ENCODE results near the gene SDK1.

The SDK1 gene

GRCh38 chr7:4013793-4014192 lies 712.7 kb downstream of the SDK1 start:
- TF ChIP-seq GATA1 (IDR thresholded peaks at IDR 0.05; ENCODE audit: low read depth, low read length) (no peak), POLR2A (IDR thresholded peaks at IDR 0.05; ENCODE audit: low read length) (no peak)
- DNase-seq = no peak

GRCh38 chr7:4014346-4015050 lies 713.4 kb downstream of the SDK1 start:
- no peak for TF ChIP-seq GATA1 (IDR thresholded peaks at IDR 0.05; ENCODE audit: low read depth, low read length)
- no peak for TF ChIP-seq POLR2A (IDR thresholded peaks at IDR 0.05; ENCODE audit: low read length)
- DNase-seq = no peak

GRCh38 chr7:4015371-4015770 lies 714.3 kb downstream of the SDK1 start:
- no peak for DNase-seq
- TF ChIP-seq GATA1 (IDR thresholded peaks at IDR 0.05; ENCODE audit: low read depth, low read length) (no peak), POLR2A (IDR thresholded peaks at IDR 0.05; ENCODE audit: low read length) (no peak)

GRCh38 chr7:4015996-4016395 lies 714.9 kb downstream of the SDK1 start:
- no peak for DNase-seq
- no peak for TF ChIP-seq GATA1 (IDR thresholded peaks at IDR 0.05; ENCODE audit: low read depth, low read length)
- TF ChIP-seq POLR2A (IDR thresholded peaks at IDR 0.05; ENCODE audit: low read length) = no peak

- no peak for TF ChIP-seq GATA1 (IDR thresholded peaks at IDR 0.05; ENCODE audit: low read depth, low read length)
- TF ChIP-seq POLR2A (IDR thresholded peaks at IDR 0.05; ENCODE audit: low read length) = no peak
- no peak for DNase-seq
Measured at GRCh38 chr7:4017081-4017480, 716.0 kb downstream of the SDK1 start.

GRCh38 chr7:4017785-4018184 lies 716.7 kb downstream of the SDK1 start:
- TF ChIP-seq GATA1 (IDR thresholded peaks at IDR 0.05; ENCODE audit: low read depth, low read length) (no peak), POLR2A (IDR thresholded peaks at IDR 0.05; ENCODE audit: low read length) (no peak)
- DNase-seq = no peak

- TF ChIP-seq POLR2A (IDR thresholded peaks at IDR 0.05; ENCODE audit: low read length) (no peak), GATA1 (IDR thresholded peaks at IDR 0.05; ENCODE audit: low read depth, low read length) (no peak)
- DNase-seq = no peak
Measured at GRCh38 chr7:4018601-4019316, 717.7 kb downstream of the SDK1 start.

GRCh38 chr7:4020086-4020485 lies 719.0 kb downstream of the SDK1 start:
- no peak for DNase-seq
- no peak for TF ChIP-seq POLR2A (IDR thresholded peaks at IDR 0.05; ENCODE audit: low read length)
- no peak for TF ChIP-seq GATA1 (IDR thresholded peaks at IDR 0.05; ENCODE audit: low read depth, low read length)

- no peak for DNase-seq
- TF ChIP-seq POLR2A (IDR thresholded peaks at IDR 0.05; ENCODE audit: low read length) (no peak), GATA1 (IDR thresholded peaks at IDR 0.05; ENCODE audit: low read depth, low read length) (no peak)
Measured at GRCh38 chr7:4021413-4021812, 720.4 kb downstream of the SDK1 start.

GRCh38 chr7:4022265-4022664 lies 721.2 kb downstream of the SDK1 start:
- DNase-seq = no peak
- TF ChIP-seq GATA1 (IDR thresholded peaks at IDR 0.05; ENCODE audit: low read depth, low read length) (no peak), POLR2A (IDR thresholded peaks at IDR 0.05; ENCODE audit: low read length) (no peak)

GRCh38 chr7:4023502-4023901 lies 722.5 kb downstream of the SDK1 start:
- TF ChIP-seq POLR2A (IDR thresholded peaks at IDR 0.05; ENCODE audit: low read length) = no peak
- TF ChIP-seq GATA1 (IDR thresholded peaks at IDR 0.05; ENCODE audit: low read depth, low read length) = no peak
- DNase-seq = no peak

- TF ChIP-seq GATA1 (IDR thresholded peaks at IDR 0.05; ENCODE audit: low read depth, low read length) = no peak
- DNase-seq = no peak
Measured at GRCh38 chr7:4024133-4024532, 723.1 kb downstream of the SDK1 start.

- DNase-seq = no peak
- no peak for TF ChIP-seq GATA1 (IDR thresholded peaks at IDR 0.05; ENCODE audit: low read depth, low read length)
- no peak for TF ChIP-seq POLR2A (IDR thresholded peaks at IDR 0.05; ENCODE audit: low read length)
Measured at GRCh38 chr7:4024806-4025205, 723.8 kb downstream of the SDK1 start.

GRCh38 chr7:4025210-4025609 lies 724.2 kb downstream of the SDK1 start:
- no peak for DNase-seq
- no peak for TF ChIP-seq POLR2A (IDR thresholded peaks at IDR 0.05; ENCODE audit: low read length)
- no peak for TF ChIP-seq GATA1 (IDR thresholded peaks at IDR 0.05; ENCODE audit: low read depth, low read length)
